ENCODE measurements around the gene CTSW.

CTSW gene

GRCh38 chr11:65867284-65868071, 12.2 kb upstream of the CTSW start:
- Histone ChIP-seq H3K36me3 (ENCODE audit: low read depth) (peaks cover 56% of the 10 kb centered on the region), H3K27ac (ENCODE audit: poor library complexity, severe bottlenecking) (no peak overlapping the region), H3K27me3 (ENCODE audit: insufficient read depth, poor library complexity, severe bottlenecking) (no peaks in the 10 kb centered on the region), H3K4me1 (ENCODE audit: insufficient read depth, poor library complexity, severe bottlenecking) (no peaks in the 10 kb centered on the region), H3K9me3 (ENCODE audit: severe bottlenecking) (no peaks in the 10 kb centered on the region), H3K4me3 (ENCODE audit: severe bottlenecking) (no peak overlapping the region)
- no peak for TF ChIP-seq CTCF (IDR thresholded peaks at IDR 0.05; ENCODE audit: poor library complexity, severe bottlenecking)
- DNase-seq (ENCODE audit: low spot score) (no peak), ATAC-seq (ENCODE audit: low read depth) (no peak; the same call in 2 of the 3 replicates)

GRCh38 chr11:65868076-65868667, 11.5 kb upstream of the CTSW start:
- H3K9me3 ChIP-seq (ENCODE audit: severe bottlenecking): no peaks in the 10 kb centered on the region
- TF ChIP-seq CTCF (IDR thresholded peaks at IDR 0.05; ENCODE audit: poor library complexity, severe bottlenecking): no peak
- no peaks in the 10 kb centered on the region for H3K27me3 ChIP-seq (ENCODE audit: insufficient read depth, poor library complexity, severe bottlenecking)
- H3K27ac ChIP-seq (ENCODE audit: poor library complexity, severe bottlenecking): no peak overlapping the region
- H3K4me3 ChIP-seq (ENCODE audit: severe bottlenecking): no peak overlapping the region
- no peak for DNase-seq (ENCODE audit: low spot score)
- peaks cover 49% of the 10 kb centered on the region for H3K36me3 ChIP-seq (ENCODE audit: low read depth)
- no peak for ATAC-seq (ENCODE audit: low read depth)
- no peaks in the 10 kb centered on the region for H3K4me1 ChIP-seq (ENCODE audit: insufficient read depth, poor library complexity, severe bottlenecking)

- DNase-seq (ENCODE audit: low spot score) (no peak), ATAC-seq (ENCODE audit: low read depth) (no peak)
- Histone ChIP-seq H3K27ac (ENCODE audit: poor library complexity, severe bottlenecking) (no peak overlapping the region), H3K27me3 (ENCODE audit: insufficient read depth, poor library complexity, severe bottlenecking) (no peaks in the 10 kb centered on the region), H3K4me1 (ENCODE audit: insufficient read depth, poor library complexity, severe bottlenecking) (no peaks in the 10 kb centered on the region), H3K9me3 (ENCODE audit: severe bottlenecking) (no peaks in the 10 kb centered on the region), H3K36me3 (ENCODE audit: low read depth) (peaks cover 42% of the 10 kb centered on the region), H3K4me3 (ENCODE audit: severe bottlenecking) (no peak overlapping the region)
- no peak for TF ChIP-seq CTCF (IDR thresholded peaks at IDR 0.05; ENCODE audit: poor library complexity, severe bottlenecking)
These were observed 10.7 kb upstream of the CTSW start for GRCh38 chr11:65868907-65869306.

- H3K27me3 ChIP-seq (ENCODE audit: insufficient read depth, poor library complexity, severe bottlenecking): no peaks in the 10 kb centered on the region
- no peak overlapping the region for H3K27ac ChIP-seq (ENCODE audit: poor library complexity, severe bottlenecking)
- peaks cover 33% of the 10 kb centered on the region for H3K36me3 ChIP-seq (ENCODE audit: low read depth)
- no peaks in the 10 kb centered on the region for H3K4me1 ChIP-seq (ENCODE audit: insufficient read depth, poor library complexity, severe bottlenecking)
- TF ChIP-seq CTCF (IDR thresholded peaks at IDR 0.05; ENCODE audit: poor library complexity, severe bottlenecking): no peak
- H3K9me3 ChIP-seq (ENCODE audit: severe bottlenecking): no peaks in the 10 kb centered on the region
- DNase-seq (ENCODE audit: low spot score): peak; percentile 61
- H3K4me3 ChIP-seq (ENCODE audit: severe bottlenecking): no peak overlapping the region
- no peak for ATAC-seq (ENCODE audit: low read depth)
These were observed 9.9 kb upstream of the CTSW start for GRCh38 chr11:65869643-65870306.
